ENCODE data around the gene MOGAT3. TPM values are rescaled to one million over a fixed set of nuclear protein-coding genes. Genes with fewer than 3 reads are reported as not detected.
A peak's percentile ranks its signal among the peaks of the same experiment; 100 is the strongest.

The MOGAT3 gene
- total and polyA plus RNA-seq, 8 donors: 0.07 to 0.11 (median 0.08) TPM; not detected in 3

- Histone ChIP-seq H3K4me3 (no peak overlapping the region), H3K9me3 (no peaks in the 10 kb centered on the region), H3K36me3 (peaks cover 0 to 54% of the 10 kb centered on the region in 2 donors), H3K27me3 (no peaks in the 10 kb centered on the region), H3K4me1 (peaks cover 8 to 78% of the 10 kb centered on the region in 2 donors), H3K27ac (peak overlapping the region; percentile 65 to 70)
- no peak for ATAC-seq
- intact Hi-C loops (cut with DNase I): no loop called here
- no peak for DNase-seq
- TF ChIP-seq CTCF (IDR thresholded peaks at IDR 0.05): no peak
These were observed 39.6 kb upstream of the MOGAT3 start for GRCh38 chr7:101240226-101241014.

GRCh38 chr7:101239951-101240220, 39.0 kb upstream of the MOGAT3 start:
- no peak for TF ChIP-seq CTCF (IDR thresholded peaks at IDR 0.05)
- intact Hi-C loops (cut with DNase I): no loop called here
- DNase-seq (no peak), ATAC-seq (no peak)
- no peaks in the 10 kb centered on the region for H3K9me3 ChIP-seq
- H3K36me3 ChIP-seq: peaks cover 0 to 54% of the 10 kb centered on the region in 2 donors
- no peak overlapping the region for H3K4me3 ChIP-seq
- no peaks in the 10 kb centered on the region for H3K27me3 ChIP-seq
- peaks cover 8 to 73% of the 10 kb centered on the region in 2 donors for H3K4me1 ChIP-seq
- H3K27ac ChIP-seq: peak overlapping the region; percentile 65 to 70

- intact Hi-C loops (cut with DNase I): no loop called here
- H3K36me3 ChIP-seq: peaks cover 0 to 54% of the 10 kb centered on the region in 2 donors
- ATAC-seq (no peak), DNase-seq (no peak)
- no peaks in the 10 kb centered on the region for H3K27me3 ChIP-seq
- H3K27ac ChIP-seq: peak overlapping the region; percentile 65 to 70
- no peak for TF ChIP-seq CTCF (IDR thresholded peaks at IDR 0.05)
- peaks cover 8 to 73% of the 10 kb centered on the region in 2 donors for H3K4me1 ChIP-seq
- H3K4me3 ChIP-seq: no peak overlapping the region
- H3K9me3 ChIP-seq: no peaks in the 10 kb centered on the region
These were observed 38.5 kb upstream of the MOGAT3 start for GRCh38 chr7:101239191-101239950.

- Histone ChIP-seq H3K9me3 (no peaks in the 10 kb centered on the region), H3K27ac (peak overlapping the region; percentile 65 to 70), H3K27me3 (no peaks in the 10 kb centered on the region), H3K4me1 (peaks cover 3 to 64% of the 10 kb centered on the region in 2 donors), H3K36me3 (peaks cover 0 to 54% of the 10 kb centered on the region in 2 donors), H3K4me3 (no peak overlapping the region)
- intact Hi-C loops (cut with DNase I): no loop called here
- DNase-seq: no peak
- ATAC-seq: no peak
- no peak for TF ChIP-seq CTCF (IDR thresholded peaks at IDR 0.05)
These were observed 37.7 kb upstream of the MOGAT3 start for GRCh38 chr7:101238226-101239182.
